ENCODE results near the gene UNC50. TPM values are rescaled to one million over a fixed set of nuclear protein-coding genes. Genes with fewer than 3 reads are reported as not detected.

The UNC50 gene
- polyA plus RNA-seq, 6 donors from 2014 or later, result 36.8 to 71.5 (median 49.7) TPM

DNA sequence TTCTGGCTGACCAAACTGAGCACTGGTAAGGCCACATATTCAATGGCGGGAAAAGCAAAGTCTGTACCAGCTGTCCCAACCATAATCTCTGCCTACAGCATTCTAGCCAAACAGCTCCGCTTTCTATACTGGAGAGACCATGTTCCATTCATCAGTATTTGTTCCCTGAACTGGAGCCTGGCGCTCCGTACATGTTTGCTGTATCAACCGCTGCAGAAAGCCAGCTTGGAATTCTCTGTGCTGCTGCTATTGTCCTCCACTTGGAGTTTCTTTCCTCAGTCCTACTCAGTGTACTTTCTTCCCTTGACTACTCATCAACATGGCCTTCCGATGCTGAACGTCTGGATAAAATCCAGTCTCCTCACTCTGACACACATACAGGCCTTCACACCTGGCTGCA lies 2.0 kb upstream of the UNC50 start:
- Mint-ChIP-seq H3K27ac (peak overlapping the region in 3 of 6 donors; percentile 67 to 96 (median 94)), H3K4me1 (peaks cover 46 to 56% (median 49%) of the 10 kb centered on the region in 3 donors)

DNA sequence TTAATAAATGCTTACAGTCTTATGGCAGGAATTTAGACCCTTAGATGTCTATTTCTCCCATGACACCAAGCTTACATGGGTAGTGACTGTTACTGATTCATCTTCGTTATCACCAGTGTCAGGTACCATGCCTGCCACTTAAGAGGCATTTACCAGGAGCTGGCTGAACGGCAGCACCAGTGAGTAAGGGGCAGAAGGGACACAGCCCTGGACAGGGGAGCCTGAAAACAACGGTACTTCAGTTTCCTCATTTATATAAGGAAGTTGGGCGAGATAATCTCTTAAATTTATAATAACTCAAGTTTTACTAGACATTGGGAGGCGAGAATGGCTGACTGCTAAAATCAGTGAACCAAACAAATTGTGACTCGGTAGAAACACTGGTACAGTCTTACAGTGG lies 1.3 kb upstream of the UNC50 start:
- H3K4me3 Mint-ChIP-seq, result peak overlapping the region; percentile 89 to 99 (median 94)
- no peaks in the 10 kb centered on the region for H3K27me3 Mint-ChIP-seq
- peaks cover 0 to 4% of the 10 kb centered on the region in 2 donors for H3K36me3 Mint-ChIP-seq
- H3K9me3 Mint-ChIP-seq, result no peaks in the 10 kb centered on the region
- ATAC-seq (ENCODE audit: low read depth in 2 of 2) (no peak), DNase-seq (no peak)
- peak overlapping the region in 5 of 6 donors; percentile 90 to 97 (median 94) for H3K27ac Mint-ChIP-seq
- H3K4me1 Mint-ChIP-seq, result peaks cover 46 to 59% (median 49%) of the 10 kb centered on the region in 3 donors

More for the DNA sequence above, 2.0 kb upstream of the UNC50 start:
- Mint-ChIP-seq H3K27me3 (no peaks in the 10 kb centered on the region), H3K4me3 (peak overlapping the region in 5 of 8 donors; percentile 51 to 99 (median 63)), H3K36me3 (peaks cover 0 to 4% of the 10 kb centered on the region in 2 donors), H3K9me3 (no peaks in the 10 kb centered on the region)
- no peak for ATAC-seq (ENCODE audit: low read depth in 2 of 2)
- DNase-seq, result no peak

DNA sequence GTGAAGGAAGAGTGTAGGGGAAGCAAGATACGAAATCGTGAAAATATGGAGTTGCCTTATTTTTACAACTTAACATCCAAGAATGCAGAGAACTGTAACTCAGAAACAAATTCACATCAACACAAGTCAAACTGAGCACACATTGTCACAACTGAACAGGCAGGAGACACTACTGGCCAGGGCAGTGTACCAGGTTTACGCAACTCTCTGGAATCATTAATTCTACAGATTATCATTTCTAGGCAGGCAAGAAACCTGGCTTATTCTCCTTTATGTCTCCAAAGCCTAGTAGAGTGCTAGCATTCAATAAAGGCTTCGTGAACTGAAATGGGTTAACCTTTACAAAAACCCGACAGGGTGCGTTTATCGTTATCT lies 661 bp upstream of the UNC50 start:
- peaks cover 46 to 59% (median 49%) of the 10 kb centered on the region in 3 donors for H3K4me1 Mint-ChIP-seq
- no peak for DNase-seq
- peak overlapping the region in 5 of 6 donors; percentile 93 to 98 (median 96) for H3K27ac Mint-ChIP-seq
- peak overlapping the region; percentile 89 to 99 (median 94) for H3K4me3 Mint-ChIP-seq
- ATAC-seq (ENCODE audit: low read depth in 2 of 2), result peak in 1 of 2 donors; percentile 1
- no peaks in the 10 kb centered on the region for H3K27me3 Mint-ChIP-seq
- peaks cover 0 to 4% of the 10 kb centered on the region in 2 donors for H3K36me3 Mint-ChIP-seq
- H3K9me3 Mint-ChIP-seq, result no peaks in the 10 kb centered on the region

DNA sequence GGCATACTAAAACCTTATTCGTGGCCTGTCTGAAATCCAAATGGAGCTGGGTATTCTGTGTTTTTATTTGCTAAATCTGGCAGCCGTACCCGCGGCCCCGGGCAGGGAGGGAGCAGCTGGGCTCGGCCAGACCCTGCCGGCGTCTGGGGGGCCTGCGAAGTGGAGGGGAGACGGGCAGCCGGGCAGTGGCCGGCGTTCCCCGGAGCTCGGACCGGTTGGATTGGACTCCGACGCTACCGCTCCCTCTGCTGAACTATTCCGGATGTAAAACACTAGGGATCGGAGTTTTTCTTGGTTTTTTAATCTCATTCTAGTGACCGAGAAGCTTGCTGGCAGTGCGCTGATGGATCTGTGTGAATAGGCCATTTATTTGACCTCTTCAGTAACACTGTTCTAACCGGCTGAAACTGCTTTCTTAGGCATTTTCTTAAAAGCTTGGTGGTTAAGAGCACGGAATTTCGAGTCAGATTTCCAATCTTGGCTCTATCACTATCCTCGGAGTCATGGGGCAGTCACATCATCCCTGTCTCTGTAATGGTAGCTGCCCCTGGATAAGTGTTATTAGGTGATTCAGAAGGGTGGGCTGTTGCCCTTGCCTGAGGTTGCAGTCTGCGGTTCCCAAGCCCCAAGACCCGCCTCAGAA lies 694 bp downstream of the UNC50 start:
- H3K9me3 Mint-ChIP-seq, result no peaks in the 10 kb centered on the region

DNA sequence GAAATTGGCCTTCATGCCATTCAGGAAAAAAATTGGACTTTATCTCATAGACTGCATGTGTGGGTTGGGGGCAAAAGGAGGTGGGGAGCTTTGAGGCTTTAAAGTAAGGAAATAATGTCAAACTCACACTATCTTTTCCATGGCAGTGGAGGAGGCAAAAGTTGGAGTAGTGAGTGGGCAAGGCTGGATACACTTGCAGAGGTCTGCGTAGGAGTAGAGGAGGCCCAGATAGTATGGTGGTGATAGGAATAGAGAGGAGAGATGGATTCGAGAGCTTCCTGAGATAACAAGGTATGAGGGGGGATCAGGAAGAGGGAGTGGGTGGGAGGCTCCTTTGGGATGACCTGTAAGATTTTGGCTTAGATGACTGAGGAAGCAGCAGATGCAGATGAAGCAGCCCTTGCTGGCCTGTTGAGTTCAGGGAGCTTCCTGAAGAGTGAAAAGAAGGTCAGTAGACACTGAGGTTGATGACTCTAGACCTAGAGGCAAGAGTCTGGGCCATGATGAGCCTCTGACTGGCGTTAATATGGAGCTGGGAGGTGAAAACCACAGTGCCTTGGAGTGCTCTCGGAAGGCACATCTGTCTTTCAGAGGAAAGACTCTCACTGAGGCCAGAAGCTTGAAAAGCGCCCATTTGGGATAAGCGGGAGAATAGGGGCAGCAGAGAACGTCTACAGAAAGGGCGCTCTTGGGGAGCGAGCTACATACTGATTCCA lies 5.8 kb downstream of the UNC50 start:
- Mint-ChIP-seq H3K4me3 (no peak overlapping the region), H3K9me3 (no peaks in the 10 kb centered on the region), H3K27ac (peak overlapping the region in 2 of 6 donors; percentile 9 to 72), H3K36me3 (peaks cover 5 to 32% of the 10 kb centered on the region in 2 donors), H3K4me1 (peaks cover 24 to 39% (median 36%) of the 10 kb centered on the region in 3 donors), H3K27me3 (no peaks in the 10 kb centered on the region)
- ATAC-seq (ENCODE audit: low read depth in 2 of 2) (no peak), DNase-seq (no peak)

More for the DNA sequence above, 694 bp downstream of the UNC50 start:
- no peaks in the 10 kb centered on the region for H3K27me3 Mint-ChIP-seq
- peaks cover 0 to 12% of the 10 kb centered on the region in 2 donors for H3K36me3 Mint-ChIP-seq
- H3K4me3 Mint-ChIP-seq, result peak overlapping the region; percentile 89 to 99 (median 94)
- H3K27ac Mint-ChIP-seq, result peak overlapping the region; percentile 93 to 98 (median 95)
- ATAC-seq (ENCODE audit: low read depth in 2 of 2), result peak; percentile 4 to 6
- no peak for DNase-seq
- peaks cover 53 to 68% (median 58%) of the 10 kb centered on the region in 3 donors for H3K4me1 Mint-ChIP-seq

DNA sequence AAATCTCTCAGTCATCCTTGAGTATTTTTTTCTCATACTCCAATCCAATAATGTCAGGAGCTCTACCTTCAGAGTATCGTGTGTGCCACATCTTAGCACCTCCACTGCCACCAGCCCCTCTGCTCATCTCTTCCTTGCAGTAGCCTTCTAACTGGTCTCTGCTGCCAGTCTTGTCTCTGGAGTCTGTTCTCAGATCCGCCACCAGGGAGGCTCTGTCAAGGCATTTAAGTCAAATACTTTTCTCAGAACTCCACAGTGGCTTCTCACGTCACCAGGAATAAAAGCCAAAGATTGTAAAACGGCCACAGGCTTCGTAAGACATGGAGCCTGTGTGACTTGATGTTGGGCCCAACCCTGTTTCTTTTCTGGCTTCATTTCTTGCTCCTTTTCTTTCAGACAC lies 7.1 kb downstream of the UNC50 start:
- no peak for DNase-seq
- ATAC-seq (ENCODE audit: low read depth in 2 of 2), result no peak
- Mint-ChIP-seq H3K27ac (peak overlapping the region in 2 of 6 donors; percentile 5 to 83), H3K36me3 (peaks cover 5 to 32% of the 10 kb centered on the region in 2 donors), H3K27me3 (no peaks in the 10 kb centered on the region), H3K4me3 (no peak overlapping the region), H3K9me3 (no peaks in the 10 kb centered on the region), H3K4me1 (peaks cover 14 to 26% (median 26%) of the 10 kb centered on the region in 3 donors)

DNA sequence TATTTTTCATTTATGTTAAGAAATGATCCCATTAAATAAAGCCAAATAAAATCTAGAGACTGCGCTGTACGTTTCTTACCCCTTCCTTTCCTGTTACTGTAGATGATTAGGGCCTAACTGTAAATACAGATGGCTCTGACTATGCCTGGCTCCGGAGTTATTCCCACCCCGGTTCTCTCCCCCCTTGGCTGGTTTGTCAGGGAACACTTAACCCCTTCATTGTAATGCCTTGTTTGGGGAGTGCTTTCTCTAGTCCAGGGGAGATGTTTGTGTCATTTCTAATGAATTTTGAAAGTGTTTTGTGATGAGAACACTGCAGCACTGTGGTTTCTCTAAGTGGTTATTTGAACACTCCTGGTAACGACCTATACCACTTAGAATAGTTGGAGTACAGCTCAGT lies 8.8 kb downstream of the UNC50 start:
- Mint-ChIP-seq H3K4me1 (peaks cover 10 to 26% (median 15%) of the 10 kb centered on the region in 3 donors), H3K27ac (peak overlapping the region in 1 of 6 donors; percentile 40), H3K27me3 (no peaks in the 10 kb centered on the region), H3K9me3 (no peaks in the 10 kb centered on the region), H3K4me3 (no peak overlapping the region), H3K36me3 (peaks cover 5 to 32% of the 10 kb centered on the region in 2 donors)
- DNase-seq (no peak), ATAC-seq (ENCODE audit: low read depth in 2 of 2) (no peak)

DNA sequence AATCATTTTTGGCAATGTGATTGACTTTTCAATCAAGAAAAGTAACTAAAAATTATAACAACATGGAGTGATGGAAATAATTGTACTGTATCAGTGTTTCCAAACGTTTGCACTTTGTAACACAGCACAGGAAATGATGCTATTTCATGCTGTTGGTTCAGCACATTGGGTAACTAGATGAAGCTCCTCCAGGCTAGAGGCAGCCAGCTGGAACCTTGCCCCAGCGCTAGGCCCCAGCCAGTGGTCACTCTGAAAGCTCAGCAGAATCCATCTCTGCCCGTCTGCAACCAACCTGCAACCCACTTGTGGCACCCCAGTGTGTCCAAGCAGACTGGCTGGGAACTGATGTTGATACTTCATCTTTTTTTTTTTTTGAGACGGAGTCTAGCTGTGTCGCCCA lies 15.3 kb downstream of the UNC50 start:
- ATAC-seq (ENCODE audit: low read depth in 2 of 2), result no peak
- no peak overlapping the region for H3K4me3 Mint-ChIP-seq

DNA sequence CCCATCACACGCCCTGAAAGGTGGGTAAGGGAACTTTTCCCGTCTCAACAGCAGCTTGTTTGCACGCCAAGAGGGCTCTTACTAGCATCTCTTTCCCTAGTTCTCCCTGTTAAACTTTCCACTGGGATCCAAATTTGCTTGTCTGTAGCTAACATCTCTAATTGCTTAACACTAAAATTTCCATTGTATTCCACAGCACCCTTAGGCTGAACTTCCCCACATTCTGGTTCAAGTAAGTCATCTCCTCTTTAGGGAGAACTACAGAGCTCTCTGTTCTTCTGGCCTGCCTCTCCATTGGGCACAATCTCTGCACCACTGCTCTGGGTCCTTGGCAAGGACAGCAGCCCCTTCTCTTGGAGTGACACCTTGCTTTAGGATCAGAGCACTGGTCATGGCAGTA lies 24.0 kb downstream of the UNC50 start:
- Mint-ChIP-seq H3K27ac (no peak overlapping the region), H3K4me3 (no peak overlapping the region), H3K4me1 (peaks cover 0 to 5% (median 0%) of the 10 kb centered on the region in 3 donors), H3K27me3 (no peaks in the 10 kb centered on the region), H3K36me3 (peaks cover 8 to 24% of the 10 kb centered on the region in 2 donors), H3K9me3 (no peaks in the 10 kb centered on the region)
- DNase-seq (no peak), ATAC-seq (ENCODE audit: low read depth in 2 of 2) (no peak)

More for the DNA sequence above, 15.3 kb downstream of the UNC50 start:
- Mint-ChIP-seq H3K36me3 (no peaks in the 10 kb centered on the region), H3K27me3 (no peaks in the 10 kb centered on the region), H3K27ac (no peak overlapping the region), H3K4me1 (no peaks in the 10 kb centered on the region), H3K9me3 (no peaks in the 10 kb centered on the region)
- no peak for DNase-seq

DNA sequence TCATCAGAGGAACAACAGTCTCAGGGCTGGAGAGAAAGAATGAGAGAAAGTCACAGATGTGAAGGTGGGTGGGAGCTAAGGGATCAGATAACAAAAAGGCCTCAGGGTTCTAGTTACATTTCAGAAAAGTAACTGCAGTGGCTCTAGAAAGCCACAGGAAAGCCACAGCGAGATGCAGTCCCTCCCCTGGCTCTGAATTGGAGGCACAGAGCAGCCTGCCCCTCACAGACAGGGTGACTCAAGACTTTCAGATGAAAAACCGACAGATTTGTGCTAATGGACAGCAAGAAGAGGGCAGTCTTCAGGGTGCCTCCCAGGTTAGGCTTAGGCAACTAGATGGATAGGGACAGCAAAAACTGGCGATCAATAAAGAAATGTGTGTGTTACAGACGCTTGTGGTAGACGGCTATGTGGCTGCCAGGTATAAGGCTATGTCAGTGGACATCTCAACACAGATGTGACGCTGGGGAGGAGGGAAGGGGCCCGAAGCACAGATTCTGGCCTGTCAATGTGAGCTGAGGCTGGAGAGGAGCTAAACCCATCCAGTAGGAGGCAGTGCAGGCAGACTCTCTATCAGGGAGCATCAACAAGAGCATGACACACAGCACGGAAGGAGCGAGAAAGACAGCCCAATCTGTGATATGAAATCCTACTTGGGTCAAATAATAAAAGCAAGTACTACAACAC lies 26.2 kb downstream of the UNC50 start:
- Mint-ChIP-seq H3K36me3 (peaks cover 8 to 27% of the 10 kb centered on the region in 2 donors), H3K27me3 (no peaks in the 10 kb centered on the region), H3K27ac (peak overlapping the region in 4 of 6 donors; percentile 5 to 87 (median 80)), H3K4me3 (no peak overlapping the region), H3K9me3 (no peaks in the 10 kb centered on the region), H3K4me1 (peaks cover 0 to 5% (median 0%) of the 10 kb centered on the region in 3 donors)
- DNase-seq, result no peak
- ATAC-seq (ENCODE audit: low read depth in 2 of 2), result no peak

DNA sequence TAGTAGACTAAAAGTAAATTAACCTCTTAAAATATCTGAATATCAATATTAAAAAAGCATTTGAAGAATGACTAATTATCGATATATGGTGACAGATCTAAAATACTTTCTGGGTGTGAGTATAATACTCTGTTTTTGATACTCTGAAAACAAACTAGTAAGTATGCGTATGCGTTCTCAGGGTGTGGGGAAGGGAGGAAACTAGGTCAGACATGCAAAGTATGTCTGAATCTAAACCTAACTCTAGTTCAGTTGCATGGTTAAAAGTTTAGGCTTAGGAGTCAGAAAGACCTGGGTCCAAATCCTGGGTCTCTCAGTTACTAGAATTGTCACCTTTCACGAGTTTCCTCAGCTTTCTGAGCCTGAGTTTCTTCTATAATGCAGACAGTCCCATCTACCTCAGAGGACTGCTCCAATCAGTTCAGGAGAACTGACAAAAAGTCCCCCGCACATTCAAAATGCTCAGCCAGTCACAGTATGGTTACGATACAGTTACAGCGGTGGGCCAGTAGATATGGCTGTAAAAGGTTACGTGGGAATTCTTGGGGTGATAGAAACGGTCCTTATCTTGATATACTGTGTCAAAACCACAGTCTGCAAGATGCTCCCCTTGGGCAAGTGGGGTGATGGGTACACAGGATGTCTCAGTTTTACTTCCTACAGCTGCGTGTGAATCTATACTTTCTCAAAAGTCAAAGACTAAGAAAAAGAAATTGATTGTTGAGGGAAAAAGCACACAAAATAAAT lies 29.2 kb downstream of the UNC50 start:
- H3K9me3 Mint-ChIP-seq, result no peaks in the 10 kb centered on the region

DNA sequence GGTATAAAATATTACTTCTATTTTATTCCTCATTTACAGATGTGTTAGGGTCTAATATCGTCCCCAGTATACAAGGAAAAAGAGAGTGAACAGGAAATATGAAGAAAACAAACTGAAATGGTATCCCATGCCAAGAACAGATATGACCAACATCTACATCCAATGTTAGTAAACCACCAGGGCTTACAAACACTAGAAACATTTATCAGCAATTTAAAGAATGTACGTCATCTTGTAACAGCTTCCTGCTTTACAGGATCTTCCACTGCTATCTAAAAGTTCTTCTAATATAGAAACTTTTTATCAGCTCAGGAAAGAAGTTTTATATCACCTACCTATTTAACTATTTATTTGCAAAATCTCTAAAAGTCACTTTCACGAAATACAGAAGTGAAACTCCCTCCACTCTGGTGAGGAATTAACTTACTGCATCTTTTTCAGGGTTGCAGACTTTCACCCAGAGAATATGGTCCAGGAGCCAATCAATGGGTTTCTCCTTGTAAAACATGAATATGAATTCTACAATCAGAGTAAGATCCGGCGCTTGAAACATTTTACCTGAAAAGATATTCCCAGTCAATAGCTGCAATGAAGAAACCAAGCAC lies 35.2 kb downstream of the UNC50 start:
- ATAC-seq (ENCODE audit: low read depth in 2 of 2) (no peak), DNase-seq (no peak)
- no peaks in the 10 kb centered on the region for H3K27me3 Mint-ChIP-seq
- no peak overlapping the region for H3K4me3 Mint-ChIP-seq
- no peaks in the 10 kb centered on the region for H3K9me3 Mint-ChIP-seq
- peak overlapping the region in 1 of 6 donors; percentile 38 for H3K27ac Mint-ChIP-seq
- H3K36me3 Mint-ChIP-seq, result peaks cover 0 to 6% of the 10 kb centered on the region in 2 donors
- no peaks in the 10 kb centered on the region for H3K4me1 Mint-ChIP-seq

More for the DNA sequence above, 29.2 kb downstream of the UNC50 start:
- Mint-ChIP-seq H3K27ac (peak overlapping the region in 1 of 6 donors; percentile 74), H3K36me3 (peaks cover 8 to 22% of the 10 kb centered on the region in 2 donors), H3K27me3 (no peaks in the 10 kb centered on the region), H3K4me3 (peak overlapping the region in 1 of 8 donors; percentile 6), H3K4me1 (peaks cover 0 to 5% (median 0%) of the 10 kb centered on the region in 3 donors)
- ATAC-seq (ENCODE audit: low read depth in 2 of 2) (peak in 1 of 2 donors; percentile 68), DNase-seq (no peak)
